ENCODE measurements around the gene OPHN1. TPM values are rescaled to one million over a fixed set of nuclear protein-coding genes. Genes with fewer than 3 reads are reported as not detected.

The OPHN1 gene
- total and polyA plus RNA-seq, 2 donors (not counting 3 experiments of a cell fraction or from before 2014, with no cell fraction given), result 3.9 to 6.7 TPM

DNA sequence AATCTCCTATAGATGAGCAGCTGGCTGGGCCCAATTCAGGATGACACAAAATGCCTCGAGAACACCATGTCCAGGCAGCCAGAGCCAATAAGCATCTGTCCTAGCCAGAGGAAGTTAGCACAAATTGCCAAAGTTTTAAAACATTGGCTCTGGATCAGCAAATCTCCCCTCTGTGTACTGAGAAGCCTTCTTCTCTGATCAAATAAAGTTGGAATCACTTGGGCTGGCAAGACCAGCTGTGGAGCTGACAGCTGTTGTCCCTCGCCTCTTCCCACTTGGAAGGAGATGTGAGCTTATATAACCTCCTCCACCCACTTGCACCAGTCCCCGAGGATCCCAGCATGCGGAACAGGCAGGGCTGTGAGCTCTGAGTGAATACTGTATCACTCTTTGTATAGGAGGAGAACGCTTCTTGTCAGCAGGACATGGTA, 183.9 kb downstream of the OPHN1 start:
- H3K4me1 ChIP-seq (ENCODE audit: control insufficient read depth, extremely low read depth, insufficient read depth, low read length), result peaks cover 20% of the 10 kb centered on the region
- intact Hi-C loops (cut with micrococcal nuclease) (no loop called here), dilution Hi-C loops (cut with MboI; ENCODE audit: extremely low pct_ligation_motif_present, low sequenced_read_pairs) (no loop called here)
- no peak overlapping the region for H3K4me3 ChIP-seq (replicated peaks in 1 of 3; ENCODE audit: insufficient read depth in 1 of 3, low read depth in 1 of 3, low read length in 3 of 3)
- DNase-seq (ENCODE audit: low read depth, low spot score), result no peak
- no peaks in the 10 kb centered on the region for H3K9me1 ChIP-seq (replicated peaks; ENCODE audit: control insufficient read depth, extremely low read depth, insufficient read depth, low read length)
- no peaks in the 10 kb centered on the region for H3K79me2 ChIP-seq (ENCODE audit: control insufficient read depth, insufficient read depth, low read length)
- ChIA-PET POLR2A (no interaction called here), CTCF (no interaction called here)
- peak; percentile 21 for FAIRE-seq
- BruUV-seq (replicated peaks), result no TSS peak
- H3K27ac ChIP-seq (ENCODE audit: insufficient read depth, low read depth, low read length), result no peak overlapping the region
- H4K20me1 ChIP-seq (replicated peaks; ENCODE audit: control insufficient read depth, extremely low read depth, insufficient read depth, low read length), result no peaks in the 10 kb centered on the region
- TF ChIP-seq MYC (IDR thresholded peaks at IDR 0.05; ENCODE audit: low read depth, low read length) (no peak), POLR2AphosphoS5 (IDR thresholded peaks at IDR 0.05; ENCODE audit: insufficient read depth, low read depth, low read length) (no peak), FOS (IDR thresholded peaks at IDR 0.05; ENCODE audit: borderline replicate concordance, insufficient read depth, low read length) (no peak), POLR2A (IDR thresholded peaks at IDR 0.05; ENCODE audit: low read depth, low read length) (no peak)
- TF ChIP-seq, protein P1, sequence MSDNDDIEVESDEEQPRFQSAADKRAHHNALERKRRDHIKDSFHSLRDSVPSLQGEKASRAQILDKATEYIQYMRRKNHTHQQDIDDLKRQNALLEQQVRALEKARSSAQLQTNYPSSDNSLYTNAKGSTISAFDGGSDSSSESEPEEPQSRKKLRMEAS (IDR thresholded peaks at IDR 0.05; ENCODE audit: insufficient read depth, insufficient read length), result no peak
- TF ChIP-seq, protein P2, sequence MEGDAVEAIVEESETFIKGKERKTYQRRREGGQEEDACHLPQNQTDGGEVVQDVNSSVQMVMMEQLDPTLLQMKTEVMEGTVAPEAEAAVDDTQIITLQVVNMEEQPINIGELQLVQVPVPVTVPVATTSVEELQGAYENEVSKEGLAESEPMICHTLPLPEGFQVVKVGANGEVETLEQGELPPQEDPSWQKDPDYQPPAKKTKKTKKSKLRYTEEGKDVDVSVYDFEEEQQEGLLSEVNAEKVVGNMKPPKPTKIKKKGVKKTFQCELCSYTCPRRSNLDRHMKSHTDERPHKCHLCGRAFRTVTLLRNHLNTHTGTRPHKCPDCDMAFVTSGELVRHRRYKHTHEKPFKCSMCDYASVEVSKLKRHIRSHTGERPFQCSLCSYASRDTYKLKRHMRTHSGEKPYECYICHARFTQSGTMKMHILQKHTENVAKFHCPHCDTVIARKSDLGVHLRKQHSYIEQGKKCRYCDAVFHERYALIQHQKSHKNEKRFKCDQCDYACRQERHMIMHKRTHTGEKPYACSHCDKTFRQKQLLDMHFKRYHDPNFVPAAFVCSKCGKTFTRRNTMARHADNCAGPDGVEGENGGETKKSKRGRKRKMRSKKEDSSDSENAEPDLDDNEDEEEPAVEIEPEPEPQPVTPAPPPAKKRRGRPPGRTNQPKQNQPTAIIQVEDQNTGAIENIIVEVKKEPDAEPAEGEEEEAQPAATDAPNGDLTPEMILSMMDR (IDR thresholded peaks at IDR 0.05; ENCODE audit: extremely low read depth in 1 of 2, insufficient read depth in 1 of 2, low read depth in 1 of 2, low read length in 2 of 2), result no peak
- no peak overlapping the region for H2AFZ ChIP-seq (ENCODE audit: low read depth, low read length)
- no peaks in the 10 kb centered on the region for H3K36me3 ChIP-seq (ENCODE audit: control insufficient read depth in 2 of 2, extremely low read depth in 1 of 2, insufficient read depth in 2 of 2, low read length in 2 of 2)
- H3K9ac ChIP-seq (replicated peaks; ENCODE audit: extremely low read depth, insufficient read depth, low read length), result no peak overlapping the region
- H3K9me3 ChIP-seq (replicated peaks; ENCODE audit: control insufficient read depth, insufficient read depth, low read length), result no peaks in the 10 kb centered on the region
- no peaks in the 10 kb centered on the region for H3K27me3 ChIP-seq (ENCODE audit: control insufficient read depth in 2 of 2, insufficient read depth in 2 of 2, low read length in 2 of 2)
- no peak overlapping the region for H3K4me2 ChIP-seq (ENCODE audit: insufficient read depth, low read length)

DNA sequence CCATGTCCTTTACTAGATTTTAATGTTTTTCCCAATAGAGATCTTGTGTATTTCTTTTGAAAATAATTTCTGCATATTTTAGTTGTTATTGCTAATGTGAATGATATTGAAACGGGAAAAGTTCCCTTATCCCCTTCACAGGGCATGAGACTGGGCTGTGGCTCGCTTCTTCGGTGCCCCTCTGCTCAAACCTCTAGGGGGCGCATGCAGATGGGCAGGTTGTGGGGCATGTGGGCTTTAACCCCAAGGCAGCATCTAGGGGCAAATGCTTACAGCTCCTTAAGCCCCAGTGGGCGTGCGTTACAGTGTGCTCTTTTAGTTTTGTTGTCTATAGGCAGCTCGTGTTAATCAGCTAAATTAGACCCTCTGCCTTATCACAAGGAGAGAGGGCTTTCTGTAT, 194.7 kb downstream of the OPHN1 start:
- H3K4me1 ChIP-seq (ENCODE audit: control insufficient read depth, extremely low read depth, insufficient read depth, low read length), result no peaks in the 10 kb centered on the region
- no peaks in the 10 kb centered on the region for H3K36me3 ChIP-seq (ENCODE audit: control insufficient read depth in 2 of 2, extremely low read depth in 1 of 2, insufficient read depth in 2 of 2, low read length in 2 of 2)
- TF ChIP-seq FOS (IDR thresholded peaks at IDR 0.05; ENCODE audit: borderline replicate concordance, insufficient read depth, low read length), result no peak
- TF ChIP-seq, protein P2 (IDR thresholded peaks at IDR 0.05; ENCODE audit: extremely low read depth in 1 of 2, insufficient read depth in 1 of 2, low read depth in 1 of 2, low read length in 2 of 2), result peak; percentile 25 to 42
- POLR2A ChIA-PET, result no interaction called here
- no peaks in the 10 kb centered on the region for H3K9me3 ChIP-seq (replicated peaks; ENCODE audit: control insufficient read depth, insufficient read depth, low read length)
- no peaks in the 10 kb centered on the region for H3K9me1 ChIP-seq (replicated peaks; ENCODE audit: control insufficient read depth, extremely low read depth, insufficient read depth, low read length)
- BruUV-seq (replicated peaks), result no TSS peak
- dilution Hi-C loops (cut with MboI; ENCODE audit: extremely low pct_ligation_motif_present, low sequenced_read_pairs), result no loop called here
- no peak overlapping the region for H3K4me3 ChIP-seq (replicated peaks in 1 of 3; ENCODE audit: insufficient read depth in 1 of 3, low read depth in 1 of 3, low read length in 3 of 3)
- no peak overlapping the region for H3K4me2 ChIP-seq (ENCODE audit: insufficient read depth, low read length)
- intact Hi-C loops (cut with micrococcal nuclease), result loop anchor here (5.0 kb wide), 1 partner anchor 224 kb away; no protein-coding TSS in a partner anchor
- H3K27me3 ChIP-seq (ENCODE audit: control insufficient read depth in 2 of 2, insufficient read depth in 2 of 2, low read length in 2 of 2), result no peaks in the 10 kb centered on the region
- H3K9ac ChIP-seq (replicated peaks; ENCODE audit: extremely low read depth, insufficient read depth, low read length), result no peak overlapping the region
- H3K79me2 ChIP-seq (ENCODE audit: control insufficient read depth, insufficient read depth, low read length), result no peaks in the 10 kb centered on the region
- H3K27ac ChIP-seq (ENCODE audit: insufficient read depth, low read depth, low read length), result no peak overlapping the region
- CTCF ChIA-PET, result interaction anchor here (1.0 kb wide), 1 partner anchor 25 kb away, joined by 3 read pairs; no protein-coding TSS in a partner anchor
- DNase-seq (ENCODE audit: low read depth, low spot score), result no peak
- no peak overlapping the region for H2AFZ ChIP-seq (ENCODE audit: low read depth, low read length)
- H4K20me1 ChIP-seq (replicated peaks; ENCODE audit: control insufficient read depth, extremely low read depth, insufficient read depth, low read length), result no peaks in the 10 kb centered on the region
- peak; percentile 35 for FAIRE-seq

All from endothelial cell of umbilical vein (primary cell).